GM18861 (cell line): Measurements from ENCODE around the gene ERVH48-1.
"Not testable (repeated sequence)": the region's sequence is repeated elsewhere in the genome, so short reads cannot be mapped to it uniquely, and the experiment has no call there.

Experiments
- ATAC-seq: cut with Tn5 transposase; IDR thresholded peaks from one replicate; pipeline ENCODE4 v1.9.1; 2021; ENCODE audit not compliant: unreplicated experiment

ERVH48-1 gene

DNA sequence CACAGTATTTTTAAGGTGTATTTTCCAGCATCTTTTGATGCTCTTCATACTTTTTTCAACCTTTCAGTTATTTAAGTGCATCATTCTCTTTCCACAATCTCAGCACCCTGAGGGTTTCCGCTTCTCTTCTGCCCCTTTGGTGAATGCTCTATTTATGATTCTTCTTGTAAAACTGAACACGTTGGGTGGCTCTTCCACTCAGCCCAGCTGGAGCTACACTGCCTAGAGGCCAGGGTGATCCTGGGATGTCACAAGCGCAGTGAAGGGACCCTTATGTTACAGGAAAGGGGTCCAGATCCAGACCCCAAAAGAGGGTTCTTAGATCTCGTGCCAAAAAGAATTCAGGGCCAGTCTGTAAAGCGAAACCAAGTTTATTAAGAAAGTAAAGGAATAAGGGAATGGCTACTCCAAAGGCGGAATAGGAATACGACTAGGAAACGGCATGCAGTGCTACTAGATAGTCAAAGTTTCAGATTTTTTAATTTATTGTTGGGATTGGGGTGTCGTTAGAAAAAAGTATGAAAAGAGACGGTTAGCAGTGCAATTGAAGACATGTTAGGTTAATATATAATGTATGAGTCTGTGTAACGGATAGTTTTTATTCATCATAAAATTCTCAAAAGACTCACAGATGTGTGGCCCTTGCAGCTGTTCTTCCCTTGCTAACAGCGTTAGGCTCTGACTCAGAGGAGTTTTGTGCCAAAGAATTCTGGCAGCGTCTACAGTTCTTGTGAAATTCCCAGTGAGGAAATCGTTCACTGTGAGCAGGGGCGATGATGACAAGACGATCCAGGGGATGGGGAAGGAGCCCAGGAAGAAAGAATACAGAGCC is 14.4 kb upstream of the ERVH48-1 start:
- no peak for ATAC-seq

DNA sequence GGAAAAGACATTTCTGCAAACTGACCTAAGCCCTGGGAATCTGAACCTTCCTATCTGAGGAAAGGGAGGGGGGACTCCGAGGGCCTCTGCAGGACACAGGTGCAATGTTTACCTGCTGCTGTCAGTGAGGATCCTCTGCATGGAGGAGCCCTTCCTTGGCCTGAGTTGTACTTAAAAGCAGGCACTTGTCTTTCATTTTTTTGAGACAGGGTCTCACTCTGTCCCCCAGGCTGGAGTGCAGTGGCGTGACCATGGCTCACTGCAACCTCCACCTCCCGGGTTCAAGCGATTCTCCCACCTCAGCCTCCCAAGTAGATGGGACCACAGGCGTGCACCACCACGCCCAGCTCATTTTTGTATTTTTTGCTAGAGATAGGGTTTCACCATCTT is 13.2 kb upstream of the ERVH48-1 start:
- not testable (repeated sequence) for ATAC-seq

DNA sequence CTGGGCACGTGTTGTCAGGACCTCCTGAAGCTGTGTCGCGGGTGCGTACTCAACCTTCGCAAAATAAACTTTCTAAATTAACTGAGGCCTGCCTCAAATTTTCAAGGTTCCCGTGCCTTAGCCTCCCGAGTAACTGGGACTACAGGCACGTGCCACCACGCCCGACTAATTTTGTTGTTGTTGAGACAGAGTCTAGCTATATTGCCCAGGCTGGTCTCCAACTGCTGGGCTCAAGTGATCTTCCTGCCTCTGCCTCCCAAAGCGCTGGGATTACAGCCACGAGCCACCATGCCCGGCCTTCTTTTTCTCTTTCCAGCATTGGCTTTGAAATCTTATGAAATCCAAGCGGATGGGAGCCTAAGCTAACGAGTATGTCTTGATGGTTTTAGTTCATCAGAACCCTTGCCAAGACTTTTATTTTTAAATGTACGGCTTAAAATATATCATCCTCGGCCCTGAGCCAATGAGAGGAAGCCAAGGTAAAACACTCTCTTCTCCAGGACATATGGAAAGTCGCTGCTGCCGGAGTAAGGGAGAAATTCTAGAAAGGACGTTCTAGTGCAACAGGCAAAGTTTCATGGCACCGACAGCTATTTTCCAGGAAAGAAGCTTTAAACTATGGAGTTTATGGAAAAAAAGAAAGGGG is 12.7 kb upstream of the ERVH48-1 start:
- no peak for ATAC-seq

DNA sequence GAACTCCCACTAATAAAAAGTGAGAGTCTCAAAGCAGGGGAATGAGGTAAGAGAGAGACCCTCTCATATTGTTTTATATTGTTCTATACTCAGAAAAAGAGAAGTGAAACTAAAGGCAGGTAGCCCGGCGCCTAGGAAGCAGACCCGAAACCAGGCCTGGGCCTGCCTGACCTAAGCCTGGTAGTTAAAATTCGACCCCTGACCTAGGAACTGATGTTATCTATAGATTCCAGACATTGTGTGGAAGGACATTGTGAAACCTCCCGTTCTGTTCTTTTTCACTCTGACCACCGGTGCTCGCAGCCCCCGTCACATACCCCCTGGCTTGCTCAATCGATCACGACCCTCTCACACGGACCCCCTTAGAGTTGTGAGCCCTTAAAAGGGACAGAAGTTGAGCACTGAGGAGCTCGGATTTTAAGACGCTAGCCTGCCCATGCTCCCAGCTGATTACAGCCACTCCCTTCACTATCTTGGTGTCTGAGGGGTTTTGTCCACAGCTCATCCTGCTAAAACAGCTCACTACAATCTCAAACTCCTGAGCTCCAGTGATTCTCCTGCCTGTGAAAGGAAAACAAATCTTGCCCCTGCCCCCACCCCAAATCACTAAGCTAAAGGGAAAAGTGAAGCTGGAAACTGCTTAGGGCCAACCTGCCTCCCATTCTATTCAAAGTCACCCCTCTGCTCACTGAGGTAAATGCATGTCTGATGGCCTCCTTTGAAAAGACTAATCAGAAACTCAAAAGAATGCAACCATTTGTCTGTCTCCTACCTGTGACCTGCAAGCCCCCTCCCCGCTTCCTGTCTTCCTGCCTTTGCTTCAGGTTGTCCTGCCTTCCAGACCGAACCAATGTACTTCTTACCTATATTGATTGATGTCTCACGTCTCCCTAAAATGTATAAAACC is 11.9 kb upstream of the ERVH48-1 start:
- not testable (repeated sequence) for ATAC-seq

GRCh38 chr21:42936360-42936759 is 10.9 kb upstream of the ERVH48-1 start:
- not testable (repeated sequence) for ATAC-seq

DNA sequence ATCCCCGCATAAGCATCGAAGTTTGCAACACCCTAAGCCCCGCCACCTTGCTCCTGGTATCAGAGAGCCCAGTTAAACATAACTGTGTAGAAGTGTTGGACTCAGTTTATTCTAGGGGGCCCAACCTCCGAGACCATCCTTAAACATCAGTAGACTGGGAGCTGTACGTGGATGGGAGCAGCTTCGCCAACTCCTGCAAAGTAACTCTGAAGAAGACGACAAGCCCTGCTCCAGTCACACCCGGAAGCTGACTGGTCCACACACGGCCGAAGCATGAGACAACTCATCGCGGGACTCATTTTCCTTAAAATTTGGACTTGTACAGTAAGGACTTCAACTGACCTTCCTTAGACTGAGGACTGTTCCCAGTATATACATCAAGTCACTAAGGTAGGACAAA is 8.5 kb upstream of the ERVH48-1 start:
- ATAC-seq = not testable (repeated sequence)

DNA sequence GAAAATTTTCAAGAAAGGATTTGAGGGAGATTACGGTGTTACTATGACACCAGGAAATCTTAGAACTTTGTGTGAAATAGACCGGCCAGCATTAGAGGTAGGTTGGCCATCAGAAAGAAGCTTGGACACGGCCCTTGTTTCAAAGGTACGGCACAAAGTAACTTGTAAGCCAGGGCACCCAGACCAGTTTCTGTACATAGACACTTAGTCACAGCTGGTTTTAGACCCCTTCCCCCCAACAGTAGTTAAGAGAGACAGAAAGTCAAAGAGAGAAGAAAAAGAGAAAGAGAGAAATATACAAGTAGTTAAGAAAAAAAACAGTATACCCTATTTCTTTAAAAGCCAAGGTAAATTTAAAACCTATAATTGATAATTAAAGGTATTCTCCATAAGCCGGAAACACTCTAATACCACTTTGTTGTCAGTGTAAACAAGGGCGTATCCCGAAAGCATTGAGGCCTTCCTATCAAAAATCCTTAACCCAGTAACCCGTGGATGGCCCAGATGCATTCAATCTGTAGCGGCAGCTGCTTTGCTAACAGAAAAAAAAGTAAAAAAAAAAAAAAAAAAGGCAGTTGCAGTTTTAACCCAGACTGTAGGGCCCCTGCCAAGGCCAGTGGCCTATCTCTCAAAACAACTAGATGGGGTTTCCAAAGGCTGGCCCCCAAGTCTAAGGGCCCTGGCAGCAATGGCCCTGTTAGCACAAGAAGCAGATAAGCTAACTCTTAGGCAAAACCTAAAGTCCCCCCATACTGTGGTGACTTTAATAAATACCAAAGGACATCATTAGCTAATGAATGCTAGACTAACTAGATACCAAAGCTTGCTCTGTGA is 7.9 kb upstream of the ERVH48-1 start:
- not testable (repeated sequence) for ATAC-seq

DNA sequence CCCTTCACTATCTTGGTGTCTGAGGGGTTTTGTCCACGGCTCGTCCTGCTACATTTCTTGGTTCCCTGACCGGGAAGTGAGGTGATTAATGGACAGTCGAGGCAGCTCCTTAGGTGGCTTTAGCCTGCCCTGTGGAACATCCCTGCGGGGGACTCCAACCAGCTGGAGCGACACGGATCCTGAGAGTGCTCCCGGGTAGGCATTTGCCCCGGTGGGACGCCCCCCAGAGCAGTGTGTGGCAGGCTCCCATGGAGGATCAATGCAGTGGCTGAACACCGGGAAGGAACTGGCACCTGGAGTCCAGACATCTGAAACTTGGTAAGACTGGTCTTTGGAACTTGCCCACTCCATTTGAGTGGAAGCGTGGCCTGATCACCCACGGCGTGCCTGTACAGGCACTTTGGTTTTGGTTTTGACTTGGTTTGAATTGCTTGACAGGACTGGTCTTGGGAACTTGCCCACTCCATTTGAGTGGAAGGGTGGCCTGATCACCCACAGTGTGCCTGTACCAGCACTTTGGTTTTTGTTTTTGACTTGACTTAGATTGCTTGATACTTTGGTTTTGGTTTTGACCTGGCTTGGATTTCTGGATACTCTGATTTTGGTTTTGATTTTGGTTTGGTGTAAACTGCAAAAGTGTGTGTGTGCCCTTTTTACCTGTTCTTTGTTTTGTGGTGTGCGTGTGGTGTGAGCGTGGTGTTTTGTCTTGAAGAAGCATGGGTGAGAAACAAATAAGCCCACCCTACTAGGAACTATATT is 7.1 kb upstream of the ERVH48-1 start:
- not testable (repeated sequence) for ATAC-seq

- no peak for ATAC-seq
Observed at GRCh38 chr21:42931560-42932235, 6.3 kb upstream of the ERVH48-1 start.

- ATAC-seq = no peak
Observed at GRCh38 chr21:42929969-42930368, 4.5 kb upstream of the ERVH48-1 start.

DNA sequence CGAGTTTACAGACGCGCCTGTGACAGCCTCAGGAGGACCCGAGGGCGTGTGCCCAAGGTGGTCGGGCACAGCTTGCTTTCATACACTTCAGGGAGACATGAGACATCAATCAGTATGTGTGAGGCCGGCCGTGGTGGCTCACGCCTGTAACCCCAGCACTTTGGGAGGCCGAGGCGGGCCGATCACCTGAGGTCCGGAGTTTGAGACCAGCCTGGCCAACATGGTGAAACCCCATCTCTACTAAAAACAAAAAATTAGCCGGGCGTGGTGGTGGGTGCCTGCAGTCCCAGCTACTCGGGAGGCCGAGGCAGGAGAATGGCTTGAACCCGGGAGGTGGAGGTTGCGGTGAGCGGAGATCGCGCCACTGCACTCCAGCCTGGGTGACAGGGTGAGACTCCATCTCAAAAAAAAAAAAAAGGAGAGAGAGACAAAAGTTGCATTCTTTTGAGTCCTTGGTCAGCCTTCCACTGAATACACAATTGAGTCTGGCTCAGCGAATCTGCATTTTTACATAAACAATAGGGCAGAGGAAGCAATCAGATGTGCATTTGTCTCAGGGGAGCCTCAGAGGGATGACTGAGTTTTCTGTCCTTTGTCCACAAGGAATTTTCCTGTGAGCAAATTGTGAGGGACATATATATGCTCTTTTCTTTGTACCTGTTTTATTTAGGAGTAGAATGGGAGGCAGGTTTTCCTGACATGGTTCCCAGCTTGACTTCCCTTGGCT is 2.2 kb upstream of the ERVH48-1 start:
- not testable (repeated sequence) for ATAC-seq

- no peak for ATAC-seq
Observed at GRCh38 chr21:42924433-42924751, 1.0 kb downstream of the ERVH48-1 start.

DNA sequence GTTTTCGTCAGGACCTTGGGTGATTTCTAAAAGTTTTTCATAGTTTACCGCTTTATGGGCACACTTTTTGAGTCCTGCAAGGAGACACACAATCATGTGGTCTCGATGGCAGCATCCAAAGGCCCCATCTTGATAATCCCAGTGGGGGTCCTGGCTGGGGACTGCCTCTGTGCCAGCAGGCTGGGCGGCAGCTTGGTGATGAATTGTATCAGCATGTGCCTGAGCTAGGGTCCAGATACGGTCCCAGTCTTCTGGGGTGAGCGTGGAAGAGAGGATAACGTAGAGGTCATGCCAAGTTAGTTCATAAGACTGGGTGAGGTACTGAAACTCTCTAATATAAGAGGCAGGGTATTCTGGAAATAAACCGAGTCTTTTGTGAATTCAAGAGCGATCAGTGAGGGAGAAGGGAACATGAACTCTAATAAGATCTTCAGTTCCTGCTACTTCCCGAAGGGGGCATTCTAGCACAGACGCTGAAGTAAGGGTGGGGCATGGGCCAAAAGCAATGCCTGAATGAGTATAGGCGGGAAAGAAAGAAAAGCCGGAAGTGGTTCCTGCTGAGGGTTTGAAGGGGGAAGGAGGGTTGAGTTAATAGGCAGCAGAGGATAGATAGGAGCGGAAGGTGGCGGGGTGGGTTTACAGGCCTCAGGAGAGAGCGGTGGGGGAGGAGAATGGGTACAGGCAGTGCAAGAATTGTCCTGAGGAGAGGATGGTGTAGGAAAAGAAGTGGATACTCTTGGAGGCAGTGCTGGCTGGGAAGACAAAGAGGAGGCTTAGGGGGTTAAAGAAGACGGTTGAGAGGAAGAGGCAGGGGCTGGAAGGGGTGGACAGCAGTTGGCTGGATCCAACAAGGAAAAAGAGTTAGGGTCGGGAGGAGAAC is 1.6 kb downstream of the ERVH48-1 start:
- no peak for ATAC-seq

- no peak for ATAC-seq
Observed at GRCh38 chr21:42922918-42923317, 2.5 kb downstream of the ERVH48-1 start.

GRCh38 chr21:42921927-42922326 is 3.5 kb downstream of the ERVH48-1 start:
- ATAC-seq = no peak

GRCh38 chr21:42918291-42918690 is 7.1 kb downstream of the ERVH48-1 start:
- ATAC-seq = no peak

DNA sequence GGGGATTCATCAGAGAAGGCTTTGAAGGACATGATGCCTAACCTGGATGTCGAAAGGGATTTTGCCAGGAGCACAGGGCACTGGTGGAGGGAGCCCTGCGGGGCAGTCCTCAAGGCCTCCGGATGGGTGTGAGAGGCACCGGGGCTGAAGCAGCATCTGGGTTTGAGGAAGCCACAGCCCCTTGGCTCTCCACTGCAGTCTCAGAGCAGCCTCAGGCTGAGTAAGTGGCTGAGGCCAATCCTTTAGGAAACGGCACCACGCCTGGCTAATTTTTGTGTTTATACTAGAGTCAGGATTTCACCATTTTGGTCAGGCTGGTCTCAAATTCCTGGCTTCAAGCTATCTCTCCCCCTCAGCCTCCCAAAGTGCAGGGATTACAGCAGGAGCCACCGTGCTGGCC is 12.0 kb downstream of the ERVH48-1 start:
- no peak for ATAC-seq

DNA sequence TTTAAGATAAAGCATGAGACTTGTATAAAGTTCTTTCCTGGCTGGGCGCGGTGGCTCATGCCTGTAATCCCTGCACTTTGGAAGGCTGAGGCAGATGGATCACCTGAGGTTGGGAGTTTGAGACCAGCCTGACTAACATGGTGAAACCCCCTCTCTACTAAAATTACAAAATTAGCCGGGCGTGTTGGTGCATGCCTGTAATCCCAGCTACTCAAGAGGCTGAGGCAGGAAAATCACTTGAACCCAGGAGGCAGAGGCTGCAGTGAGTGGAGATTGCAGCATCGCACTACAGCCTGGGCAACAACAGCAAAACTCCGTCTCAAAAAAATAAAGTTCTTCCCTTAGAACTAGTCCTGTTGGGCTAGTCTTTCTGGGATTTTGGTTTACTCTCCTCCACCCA is 13.5 kb downstream of the ERVH48-1 start:
- not testable (repeated sequence) for ATAC-seq
